GM18499 (cell line): Measurements from ENCODE around the gene TFF2.

Experiments
- ATAC-seq: cut with Tn5 transposase; IDR thresholded peaks from one replicate; pipeline ENCODE4 v1.9.1; 2021; ENCODE audit warnings: moderate number of reproducible peaks; ENCODE audit not compliant: insufficient read depth, unreplicated experiment

Gene TFF2

GRCh38 chr21:42348762-42349161 lies 2.0 kb downstream of the TFF2 start:
- ATAC-seq, result no peak

GRCh38 chr21:42347601-42348327 lies 3.0 kb downstream of the TFF2 start:
- ATAC-seq, result no peak

- no peak for ATAC-seq
These were observed 3.8 kb downstream of the TFF2 start for GRCh38 chr21:42346866-42347600.

- no peak for ATAC-seq
These were observed 4.4 kb downstream of the TFF2 start for GRCh38 chr21:42346441-42346840.

- no peak for ATAC-seq
These were observed 6.2 kb downstream of the TFF2 start for GRCh38 chr21:42344631-42345030.

GRCh38 chr21:42343963-42344510 lies 6.8 kb downstream of the TFF2 start:
- ATAC-seq, result no peak

GRCh38 chr21:42343556-42343955 lies 7.2 kb downstream of the TFF2 start:
- no peak for ATAC-seq

- ATAC-seq, result no peak
These were observed 7.7 kb downstream of the TFF2 start for GRCh38 chr21:42343101-42343500.

- no peak for ATAC-seq
These were observed 8.8 kb downstream of the TFF2 start for GRCh38 chr21:42341776-42342542.

- no peak for ATAC-seq
These were observed 10.4 kb downstream of the TFF2 start for GRCh38 chr21:42340187-42341050.

- ATAC-seq, result no peak
These were observed 11.8 kb downstream of the TFF2 start for GRCh38 chr21:42338729-42339715.

GRCh38 chr21:42337830-42338728 lies 12.7 kb downstream of the TFF2 start:
- no peak for ATAC-seq

- ATAC-seq, result no peak
These were observed 13.5 kb downstream of the TFF2 start for GRCh38 chr21:42337276-42337675.

GRCh38 chr21:42336054-42336453 lies 14.7 kb downstream of the TFF2 start:
- no peak for ATAC-seq

GRCh38 chr21:42332557-42333317 lies 18.1 kb downstream of the TFF2 start:
- no peak for ATAC-seq

- ATAC-seq, result no peak
These were observed 19.1 kb downstream of the TFF2 start for GRCh38 chr21:42331660-42332059.
